Keratinocyte (primary cell): ENCODE data around the gene RTN4IP1. TPM values are rescaled to one million over a fixed set of nuclear protein-coding genes. Genes with fewer than 3 reads are reported as not detected.

ENCODE experiments used
- DNase-seq: peaks from one replicate; pipeline ENCODE4 v3.0.0-alpha.2; 2011; ENCODE audit warnings: low read depth, missing footprints, low spot score
- FAIRE-seq: peaks from 2 replicates; lab custom pipeline; 2011; peaks lifted over from hg19 to GRCh38; lab: Jason Lieb, UNC
- H2AFZ ChIP-seq: 2 replicates; pipeline ENCODE4 v1.6.0; 2012; ENCODE audit warnings: low read length, control low read depth, inconsistent platforms; ENCODE audit not compliant: control insufficient read depth
- H3K27ac ChIP-seq: 2 replicates; pipeline ENCODE4 v1.5.1; 2011; ENCODE audit warnings: low read length; ENCODE audit not compliant: control insufficient read depth, insufficient read depth
- H3K27me3 ChIP-seq: 3 replicates; pipeline ENCODE4 v1.6.0; 2011; ENCODE audit warnings: low read length; ENCODE audit not compliant: control insufficient read depth, insufficient read depth; ENCODE audit errors: extremely low read depth
- H3K36me3 ChIP-seq, 2 experiments: 2 replicates in 1 of 2; 3 replicates in 1 of 2; pipeline ENCODE4 v1.5.1; 2011; ENCODE audit warnings: low read length in 2 of 2, mild to moderate bottlenecking in 1 of 2; ENCODE audit not compliant: control insufficient read depth in 2 of 2, insufficient read depth in 2 of 2; ENCODE audit errors: extremely low read depth in 1 of 2
- H3K4me1 ChIP-seq: 3 replicates; pipeline ENCODE4 v1.5.1; 2011; ENCODE audit warnings: low read length; ENCODE audit not compliant: control insufficient read depth, insufficient read depth; ENCODE audit errors: extremely low read depth
- H3K4me2 ChIP-seq: 3 replicates; pipeline ENCODE4 v1.6.0; 2011; ENCODE audit warnings: low read depth, low read length; ENCODE audit not compliant: control insufficient read depth, insufficient read depth; ENCODE audit errors: extremely low read depth
- H3K4me3 ChIP-seq, 3 experiments: fragments of 200-600 bp in 1 of 3; sonication (generic) in 1 of 3; 2 replicates in 2 of 3; 3 replicates in 1 of 3; pipeline ENCODE4 v1.5.1; 2011 to 2016; ENCODE audit warnings: low read length in 3 of 3, mild to moderate bottlenecking in 3 of 3, control low read depth in 2 of 3, inconsistent platforms in 1 of 3, low read depth in 1 of 3, mixed read lengths in 1 of 3, mixed run types in 1 of 3, moderate library complexity in 1 of 3; ENCODE audit not compliant: control insufficient read depth in 2 of 3, insufficient read depth in 2 of 3; ENCODE audit errors: extremely low read depth in 1 of 3
- H3K79me2 ChIP-seq: 2 replicates; pipeline ENCODE4 v1.6.0; 2012; ENCODE audit warnings: low read length; ENCODE audit not compliant: control insufficient read depth, insufficient read depth
- H3K9ac ChIP-seq: 3 replicates; pipeline ENCODE4 v1.6.0; 2011; ENCODE audit warnings: low read length; ENCODE audit not compliant: control insufficient read depth, insufficient read depth; ENCODE audit errors: extremely low read depth
- H3K9me1 ChIP-seq: 3 replicates; pipeline ENCODE4 v1.6.0; 2011; ENCODE audit warnings: low read length; ENCODE audit not compliant: control insufficient read depth, insufficient read depth; ENCODE audit errors: extremely low read depth
- H3K9me3 ChIP-seq: 2 replicates; pipeline ENCODE4 v1.5.1; 2012; ENCODE audit warnings: low read depth, low read length; ENCODE audit not compliant: control insufficient read depth
- H4K20me1 ChIP-seq: 3 replicates; pipeline ENCODE4 v1.6.0; 2011; ENCODE audit warnings: low read length; ENCODE audit not compliant: control insufficient read depth, insufficient read depth; ENCODE audit errors: extremely low read depth
- CTCF ChIP-seq, 3 experiments: IDR thresholded peaks in 1 of 3; conservative IDR thresholded peaks in 1 of 3; optimal IDR thresholded peaks in 1 of 3; 2 replicates in 2 of 3; 3 replicates in 1 of 3; pipeline versions ENCODE3 to v1.5.1; 2011; ENCODE audit warnings: low read length in 3 of 3, mild to moderate bottlenecking in 3 of 3, moderate library complexity in 2 of 3, control low read depth in 1 of 3, inconsistent platforms in 1 of 3; ENCODE audit not compliant: insufficient read depth in 2 of 3; ENCODE audit errors: extremely low read depth in 1 of 3
- EZH2 ChIP-seq: IDR thresholded peaks from one replicate; pipeline ENCODE4 v1.6.1; 2012; ENCODE audit warnings: inconsistent platforms, mild to moderate bottlenecking, low read length, moderate library complexity
- dilution Hi-C: fragments of 300-500 bp; cut with MboI; formaldehyde crosslinking; loops from one replicate; pipeline ENCODE4 v1.7.0; 2020; ENCODE audit warnings: low sequenced_read_pairs; ENCODE audit not compliant: extremely low pct_ligation_motif_present
- polyA plus RNA-seq, 5 experiments: library from polyadenylated mRNA; depleted of rRNA in 3 of 5; stranded (reverse) in 3 of 5; stranded (forward) in 1 of 5; unstranded in 1 of 5; fragments of >200 nt; gene quantifications; 1 replicate in 1 of 5; 2 replicates in 3 of 5; 3 replicates in 1 of 5; pipeline versions ENCODE4 v1.2.1 to v1.2.3, GENCODE V29; 2011 to 2012; ENCODE audit warnings: missing spikeins in 2 of 5, low read depth in 1 of 5, low replicate concordance in 1 of 5

RTN4IP1 gene
- polyA plus RNA-seq, 1 donor (not counting 4 experiments of a cell fraction or from before 2014, with no cell fraction given): 8.0 TPM

- Histone ChIP-seq H3K36me3 (peaks cover 18 to 41% of the 10 kb centered on the region in 2 experiments), H3K27ac (peak overlapping the region; percentile 94), H2AFZ (no peak overlapping the region), H3K4me1 (peaks cover 33% of the 10 kb centered on the region), H3K4me2 (peak overlapping the region; percentile 64), H3K79me2 (peaks cover 16% of the 10 kb centered on the region), H3K9ac (peak overlapping the region; percentile 60), H3K27me3 (no peaks in the 10 kb centered on the region), H3K4me3 (peak overlapping the region in 1 of 3 experiments; percentile 11), H3K9me1 (no peaks in the 10 kb centered on the region), H3K9me3 (no peaks in the 10 kb centered on the region), H4K20me1 (no peaks in the 10 kb centered on the region)
- peak; percentile 97 for FAIRE-seq
- dilution Hi-C loops: no loop called here
- DNase-seq: peak; percentile 88
- TF ChIP-seq EZH2 (no peak), CTCF (optimal IDR thresholded peaks at IDR 0.05 in 1 of 3, IDR thresholded peaks at IDR 0.05 in 1 of 3, conservative IDR thresholded peaks at IDR 0.05 in 1 of 3; ENCODE audit: extremely low read depth in 1 of 3, insufficient read depth in 2 of 3, low read length in 3 of 3) (no peak)
Observed at GRCh38 chr6:106547601-106548453, 81.5 kb downstream of the RTN4IP1 start.

- Histone ChIP-seq H3K4me2 (peak overlapping the region; percentile 58), H3K4me1 (peaks cover 33% of the 10 kb centered on the region), H4K20me1 (no peaks in the 10 kb centered on the region), H3K27ac (peak overlapping the region; percentile 94), H2AFZ (no peak overlapping the region), H3K27me3 (no peaks in the 10 kb centered on the region), H3K9me3 (no peaks in the 10 kb centered on the region), H3K36me3 (peaks cover 17 to 41% of the 10 kb centered on the region in 2 experiments), H3K4me3 (peak overlapping the region in 2 of 3 experiments; percentile 15), H3K9me1 (no peaks in the 10 kb centered on the region), H3K9ac (peak overlapping the region; percentile 57), H3K79me2 (peaks cover 16% of the 10 kb centered on the region)
- FAIRE-seq (peak; percentile 90), DNase-seq (peak; percentile 66)
- TF ChIP-seq CTCF (optimal IDR thresholded peaks at IDR 0.05 in 1 of 3, IDR thresholded peaks at IDR 0.05 in 1 of 3, conservative IDR thresholded peaks at IDR 0.05 in 1 of 3; ENCODE audit: extremely low read depth in 1 of 3, insufficient read depth in 2 of 3, low read length in 3 of 3): no peak
- TF ChIP-seq EZH2: no peak
- dilution Hi-C loops: no loop called here
Observed at GRCh38 chr6:106546691-106547414, 82.4 kb downstream of the RTN4IP1 start.
